HG03575 (cell line): ENCODE measurements around the gene ALDH3B1.

ENCODE experiments used
- ATAC-seq: cut with Tn5 transposase; IDR thresholded peaks from one replicate; pipeline ENCODE4 v1.9.1; 2021; ENCODE audit not compliant: unreplicated experiment, insufficient number of reproducible peaks, low FRiP score; ENCODE audit errors: extremely low read depth

Gene ALDH3B1

GRCh38 chr11:68040101-68040956 lies 30.2 kb downstream of the ALDH3B1 start:
- no peak for ATAC-seq

DNA sequence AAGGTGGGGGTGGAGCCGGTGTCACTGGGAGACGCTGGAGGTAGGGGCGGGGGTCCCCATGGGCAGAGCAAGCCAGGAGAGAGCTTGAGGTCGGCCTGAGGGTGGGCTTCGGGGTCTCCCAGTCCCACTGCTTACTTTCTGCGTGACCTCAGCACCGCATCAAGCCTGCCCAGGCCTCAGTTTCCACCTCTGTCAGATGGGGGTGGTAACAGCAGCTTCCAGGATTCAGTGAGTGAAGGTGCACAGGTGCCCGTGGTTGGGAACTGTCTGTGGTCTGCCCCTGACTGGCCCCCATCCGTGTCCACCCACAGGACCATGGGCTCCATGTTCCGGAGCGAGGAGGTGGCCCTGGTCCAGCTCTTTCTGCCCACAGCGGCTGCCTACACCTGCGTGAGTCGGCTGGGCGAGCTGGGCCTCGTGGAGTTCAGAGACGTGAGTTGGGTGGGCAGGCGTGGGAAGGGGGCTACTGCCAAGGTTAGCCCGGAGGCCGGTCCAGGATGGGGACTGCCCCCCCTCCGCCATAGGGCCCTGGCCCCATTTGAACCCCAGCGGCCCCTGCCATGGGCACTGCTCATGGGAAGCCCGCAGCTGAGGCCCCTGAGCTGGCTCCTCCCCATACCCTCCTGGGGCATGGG lies 30.9 kb downstream of the ALDH3B1 start:
- no peak for ATAC-seq

- ATAC-seq = no peak
These were observed 31.6 kb downstream of the ALDH3B1 start for GRCh38 chr11:68041617-68042218.

DNA sequence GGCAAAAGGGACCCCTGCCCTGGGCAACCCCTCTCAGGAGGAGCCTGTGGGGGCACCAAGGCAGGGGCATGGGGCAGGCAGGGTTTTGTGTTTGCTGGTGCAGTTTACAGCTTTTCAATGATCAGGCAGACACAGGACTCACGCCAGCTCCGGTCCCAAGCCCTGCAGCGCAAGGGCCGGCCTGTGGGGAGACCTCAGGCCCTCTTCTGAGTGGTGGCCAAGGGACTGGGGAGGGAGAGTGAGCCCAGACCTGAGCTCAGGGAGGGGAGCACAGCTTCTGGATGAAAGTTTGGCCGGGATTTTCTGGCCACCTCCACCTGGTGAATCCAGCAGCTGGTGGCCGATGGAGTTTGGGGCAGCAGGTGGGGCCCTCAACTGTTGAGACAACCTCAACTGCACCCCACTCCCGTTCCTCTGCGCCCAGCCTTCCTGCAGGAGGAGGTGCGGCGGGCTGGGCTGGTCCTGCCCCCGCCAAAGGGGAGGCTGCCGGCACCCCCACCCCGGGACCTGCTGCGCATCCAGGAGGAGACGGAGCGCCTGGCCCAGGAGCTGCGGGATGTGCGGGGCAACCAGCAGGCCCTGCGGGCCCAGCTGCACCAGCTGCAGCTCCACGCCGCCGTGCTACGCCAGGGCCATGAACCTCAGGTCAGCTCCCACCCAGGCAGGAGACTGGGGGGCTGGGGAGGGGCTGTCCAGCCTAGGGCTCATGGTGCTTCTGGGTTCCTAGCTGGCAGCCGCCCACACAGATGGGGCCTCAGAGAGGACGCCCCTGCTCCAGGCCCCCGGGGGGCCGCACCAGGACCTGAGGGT lies 32.3 kb downstream of the ALDH3B1 start:
- ATAC-seq = no peak

DNA sequence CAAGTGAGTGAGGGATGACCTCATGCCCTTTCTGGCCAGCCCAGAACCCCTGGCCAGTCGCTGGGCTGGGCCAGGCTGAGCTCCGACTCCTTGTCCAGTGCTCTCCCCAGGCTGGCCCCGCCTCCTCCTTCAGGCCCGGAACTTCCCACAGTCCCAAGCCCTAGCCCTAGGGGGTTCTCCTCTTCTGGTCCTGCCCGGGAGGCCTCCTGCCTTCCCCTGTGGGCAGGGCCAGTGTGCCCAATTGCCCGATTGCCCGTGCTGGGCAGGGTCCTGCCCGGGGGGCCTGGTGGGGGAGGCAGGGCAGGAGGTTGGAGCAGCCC lies 32.9 kb downstream of the ALDH3B1 start:
- ATAC-seq = no peak

GRCh38 chr11:68043349-68044144 lies 33.4 kb downstream of the ALDH3B1 start:
- no peak for ATAC-seq

- ATAC-seq = no peak
These were observed 34.2 kb downstream of the ALDH3B1 start for GRCh38 chr11:68044145-68044813.

GRCh38 chr11:68044898-68045351 lies 34.8 kb downstream of the ALDH3B1 start:
- no peak for ATAC-seq

DNA sequence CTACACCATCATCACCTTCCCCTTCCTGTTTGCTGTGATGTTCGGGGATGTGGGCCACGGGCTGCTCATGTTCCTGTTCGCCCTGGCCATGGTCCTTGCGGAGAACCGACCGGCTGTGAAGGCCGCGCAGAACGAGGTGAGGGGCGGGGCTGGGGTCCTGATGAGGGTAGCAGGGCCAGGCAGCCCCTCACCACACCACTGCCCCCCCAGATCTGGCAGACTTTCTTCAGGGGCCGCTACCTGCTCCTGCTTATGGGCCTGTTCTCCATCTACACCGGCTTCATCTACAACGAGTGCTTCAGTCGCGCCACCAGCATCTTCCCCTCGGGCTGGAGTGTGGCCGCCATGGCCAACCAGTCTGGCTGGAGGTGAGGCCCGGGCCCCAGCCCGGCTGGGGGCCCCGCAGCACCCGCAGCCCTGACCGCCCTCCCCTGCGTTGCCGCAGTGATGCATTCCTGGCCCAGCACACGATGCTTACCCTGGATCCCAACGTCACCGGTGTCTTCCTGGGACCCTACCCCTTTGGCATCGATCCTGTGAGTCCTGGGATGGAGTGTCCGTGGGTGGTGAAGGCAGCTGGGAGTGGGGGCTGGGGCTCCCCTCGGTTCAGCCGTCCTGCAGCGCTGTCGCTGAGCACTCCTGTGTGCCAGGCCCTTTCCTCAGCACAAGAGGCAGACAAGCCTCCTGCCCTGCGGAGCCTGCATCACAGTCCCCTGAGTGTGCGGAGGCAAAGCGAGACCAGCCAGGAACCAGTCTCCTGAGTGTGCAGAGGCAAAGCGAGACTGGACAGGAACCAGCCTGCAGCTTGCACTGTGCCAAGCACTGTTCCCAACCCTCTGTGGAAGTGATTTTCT lies 37.5 kb downstream of the ALDH3B1 start:
- ATAC-seq = no peak

- ATAC-seq = no peak
These were observed 38.8 kb downstream of the ALDH3B1 start for GRCh38 chr11:68048681-68049508.

DNA sequence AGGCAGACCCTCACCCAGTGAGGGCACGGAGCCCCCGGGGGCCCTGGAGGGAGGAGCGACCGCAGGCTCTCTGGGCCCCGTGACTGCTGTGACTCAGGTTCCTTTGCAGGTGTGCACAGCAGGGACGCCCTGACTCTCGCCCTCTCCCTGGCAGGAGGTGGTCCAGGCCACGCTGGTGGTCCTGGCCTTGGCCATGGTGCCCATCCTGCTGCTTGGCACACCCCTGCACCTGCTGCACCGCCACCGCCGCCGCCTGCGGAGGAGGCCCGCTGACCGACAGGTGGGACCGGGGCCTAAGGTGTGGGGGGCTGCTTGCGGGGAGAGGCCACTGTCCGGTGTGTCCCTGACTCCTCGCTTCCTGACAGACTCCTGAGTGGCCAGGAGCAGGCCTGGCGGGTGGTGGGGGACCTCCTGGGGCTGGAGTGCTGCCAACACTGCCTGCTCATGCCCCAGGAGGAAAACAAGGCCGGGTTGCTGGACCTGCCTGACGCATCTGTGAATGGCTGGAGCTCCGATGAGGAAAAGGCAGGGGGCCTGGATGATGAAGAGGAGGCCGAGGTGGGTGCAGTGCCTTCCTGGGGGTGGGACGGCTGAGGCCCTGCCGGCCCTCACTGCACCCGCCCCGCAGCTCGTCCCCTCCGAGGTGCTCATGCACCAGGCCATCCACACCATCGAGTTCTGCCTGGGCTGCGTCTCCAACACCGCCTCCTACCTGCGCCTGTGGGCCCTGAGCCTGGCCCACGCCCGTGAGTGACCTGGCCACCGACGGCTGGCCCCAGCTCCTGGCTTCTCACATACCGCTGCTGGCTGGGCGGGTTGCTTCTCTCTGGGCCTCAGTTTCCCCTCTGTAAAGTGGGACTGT lies 39.6 kb downstream of the ALDH3B1 start:
- no peak for ATAC-seq

- ATAC-seq = no peak
These were observed 40.3 kb downstream of the ALDH3B1 start for GRCh38 chr11:68050371-68050841.

DNA sequence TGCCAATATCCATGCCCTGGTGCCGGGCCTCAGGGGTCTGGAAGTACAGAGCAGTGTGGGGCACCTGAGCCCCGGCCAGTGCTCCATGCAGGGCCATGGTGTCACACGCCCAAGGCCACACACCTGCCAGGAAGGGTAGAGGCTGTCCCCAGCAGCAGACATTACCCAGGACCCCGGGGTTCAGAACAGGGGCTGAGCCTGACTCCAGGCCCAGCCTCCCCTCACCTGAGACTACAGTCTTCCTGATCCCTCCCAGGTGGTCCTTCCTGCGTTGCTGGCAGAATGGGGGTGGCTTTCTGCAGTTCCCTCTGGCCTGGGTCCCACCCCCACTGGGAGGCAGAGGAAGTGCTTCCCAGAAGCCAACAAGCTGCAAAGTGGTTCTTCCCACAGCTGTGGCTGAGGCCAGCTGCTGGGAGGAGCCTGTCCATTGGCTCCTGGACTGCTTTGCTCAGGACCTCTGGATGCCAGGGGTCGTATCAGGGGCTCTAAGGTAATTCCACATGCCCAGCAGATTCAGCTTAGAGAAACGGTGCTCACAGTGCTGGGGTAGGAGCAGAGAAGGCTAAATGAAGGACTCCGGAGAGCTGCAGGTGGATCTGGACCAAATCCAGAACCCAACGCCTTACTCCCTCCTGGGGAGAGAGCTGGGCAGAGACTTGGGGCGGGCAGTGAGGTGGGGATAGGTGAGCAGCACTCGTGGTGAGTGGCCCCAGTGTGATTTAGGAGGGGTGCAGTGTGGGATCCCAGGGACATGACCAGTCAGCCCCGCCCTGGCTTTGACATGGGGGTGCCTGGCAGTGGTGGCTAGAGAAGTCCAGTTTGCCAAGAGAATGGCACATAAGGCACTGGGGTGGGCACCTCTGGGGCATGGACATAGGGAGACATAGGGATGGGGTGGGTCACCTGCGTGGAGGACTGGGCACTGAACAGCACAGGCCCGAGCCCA lies 41.3 kb downstream of the ALDH3B1 start:
- ATAC-seq = no peak

DNA sequence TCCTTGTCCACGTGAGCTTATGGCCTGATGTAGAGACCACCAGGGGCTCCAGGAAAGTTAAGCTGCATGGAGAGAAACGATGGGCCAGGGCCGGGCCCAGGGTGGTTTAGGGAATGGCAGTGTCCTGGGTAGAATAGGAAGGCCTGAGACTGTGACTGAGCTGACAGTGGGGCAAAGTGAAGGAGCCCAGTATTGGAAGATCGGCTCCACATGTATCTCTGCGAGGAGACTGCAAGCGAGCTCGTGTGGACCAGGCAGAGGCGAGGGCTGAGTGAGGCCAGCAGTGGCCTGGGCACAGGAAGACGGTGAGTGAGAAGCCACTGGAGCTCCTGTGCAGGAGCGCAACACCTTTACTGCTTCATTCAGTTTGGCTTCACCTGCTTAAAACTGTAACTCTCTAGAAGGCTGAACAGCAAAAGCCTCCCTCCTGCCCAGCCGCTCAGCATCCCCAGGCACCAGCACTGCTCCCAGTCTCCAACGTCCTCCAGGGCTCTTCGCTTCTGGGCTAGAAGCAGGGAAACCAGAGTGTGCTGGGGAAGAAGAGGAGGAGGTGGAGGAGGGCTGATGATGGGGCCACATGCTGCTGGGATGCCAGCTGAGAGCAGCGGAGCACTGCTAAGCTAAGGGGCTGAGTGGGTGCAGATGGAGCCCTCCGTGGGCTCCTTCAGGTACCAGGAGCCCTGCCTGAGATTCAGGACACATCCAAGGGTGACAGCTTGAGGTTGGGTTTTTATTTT lies 42.2 kb downstream of the ALDH3B1 start:
- ATAC-seq = no peak
